Activated CD4-positive, alpha-beta T cell treated with anti-CD3 and anti-CD28 coated beads for 48 hours (primary cell): ENCODE measurements around the gene VPS13C.

Source experiments
- DNase-seq: peaks from one replicate; pipeline ENCODE4 v3.0.0-alpha.2; 2020

The VPS13C gene

DNA sequence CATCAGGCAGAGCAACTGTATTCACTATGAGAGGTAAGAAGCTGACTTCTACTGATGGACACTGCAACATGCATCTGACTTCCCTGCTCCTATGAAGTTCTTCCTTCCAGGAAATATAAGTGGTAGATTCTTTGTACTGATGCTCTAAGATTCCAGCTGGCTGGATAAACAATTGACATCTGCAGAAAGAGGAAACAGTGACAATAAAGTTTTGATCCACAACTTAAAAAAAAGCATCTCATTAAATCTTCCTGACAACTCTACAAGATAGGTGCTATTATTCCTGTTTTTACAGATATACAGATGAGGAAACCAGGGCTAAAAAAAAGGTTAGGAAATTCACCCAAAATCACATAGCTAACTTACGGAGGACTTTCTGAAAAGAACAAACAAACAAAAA, 142.8 kb downstream of the VPS13C start:
- no peak for DNase-seq

DNA sequence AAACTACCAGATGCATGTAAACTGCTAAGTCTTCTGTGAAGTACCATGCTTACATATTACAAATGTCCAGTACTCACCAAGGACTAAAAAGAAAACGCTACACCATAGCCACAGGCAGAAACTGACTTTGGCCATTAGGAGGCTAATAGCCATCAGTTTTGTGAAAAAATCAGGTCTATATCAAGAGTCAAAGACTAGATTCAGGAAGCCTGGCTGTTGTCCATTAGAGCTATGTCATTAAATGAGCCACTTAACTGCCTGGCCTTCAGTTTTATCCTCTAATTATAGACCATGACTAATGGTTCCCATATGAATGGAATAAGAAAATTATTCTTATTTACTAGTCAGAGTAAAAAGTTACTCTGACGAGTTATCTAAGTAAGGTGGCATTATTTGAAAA, 144.1 kb downstream of the VPS13C start:
- no peak for DNase-seq

DNA sequence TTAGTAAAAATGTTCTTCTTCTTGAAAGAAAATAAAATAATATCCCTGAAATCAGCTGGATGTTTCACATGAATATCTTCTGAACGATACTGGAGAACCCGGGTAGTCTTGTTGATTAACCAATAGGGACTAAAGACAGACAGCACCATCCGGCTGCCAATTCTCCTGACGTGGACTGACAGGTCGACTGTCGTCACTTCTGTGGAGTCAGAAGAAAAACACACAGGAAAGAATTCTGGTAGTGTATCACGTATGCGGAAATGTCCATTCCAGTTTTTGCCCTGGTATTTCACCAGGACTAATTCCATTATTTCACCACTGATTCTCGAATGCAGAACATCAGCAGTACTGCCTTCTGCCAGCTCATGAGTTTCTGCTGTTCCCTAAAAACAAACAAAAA, 144.6 kb downstream of the VPS13C start:
- DNase-seq = no peak

DNA sequence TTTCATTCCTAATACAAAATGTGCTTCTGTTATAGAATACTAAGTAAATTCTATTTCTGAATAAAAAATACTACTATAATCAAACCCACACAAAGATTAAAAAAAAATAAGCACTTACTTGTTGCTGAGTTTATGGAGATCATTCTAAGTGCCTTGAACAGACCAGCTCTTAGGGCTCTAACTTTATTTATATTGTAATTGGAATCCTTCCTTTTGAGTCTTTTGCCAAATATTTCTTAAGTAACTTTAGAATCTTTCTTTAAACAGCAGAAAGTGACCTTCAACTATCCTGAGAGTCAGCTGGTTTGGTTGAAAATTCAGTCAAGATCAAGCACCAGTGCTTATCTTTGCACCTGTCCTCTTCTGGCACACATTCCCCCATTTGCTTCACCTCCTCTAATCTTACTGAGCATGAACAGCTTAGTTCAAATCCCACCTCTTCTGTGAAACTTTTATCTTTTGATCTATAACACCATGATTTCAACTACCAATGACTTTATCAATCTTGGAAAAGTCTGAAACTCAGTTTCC, 149.3 kb downstream of the VPS13C start:
- DNase-seq = no peak

DNA sequence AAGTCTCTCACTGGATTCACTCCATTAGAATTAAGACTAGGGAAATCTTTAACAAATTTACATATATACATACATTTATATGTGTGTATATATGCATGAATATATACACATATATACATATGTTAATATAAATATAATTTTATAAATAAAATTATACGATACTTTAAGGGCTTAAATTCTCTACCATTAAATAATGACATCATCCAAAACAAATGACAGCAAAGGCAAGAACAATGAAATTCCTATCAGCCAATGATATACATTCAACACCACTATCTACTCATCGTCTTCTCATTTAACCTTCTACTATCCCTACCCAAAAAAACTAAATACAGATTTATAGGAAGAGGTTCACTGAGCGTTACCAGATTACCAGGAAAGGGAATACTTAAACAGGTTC, 152.0 kb downstream of the VPS13C start:
- DNase-seq = no peak

DNA sequence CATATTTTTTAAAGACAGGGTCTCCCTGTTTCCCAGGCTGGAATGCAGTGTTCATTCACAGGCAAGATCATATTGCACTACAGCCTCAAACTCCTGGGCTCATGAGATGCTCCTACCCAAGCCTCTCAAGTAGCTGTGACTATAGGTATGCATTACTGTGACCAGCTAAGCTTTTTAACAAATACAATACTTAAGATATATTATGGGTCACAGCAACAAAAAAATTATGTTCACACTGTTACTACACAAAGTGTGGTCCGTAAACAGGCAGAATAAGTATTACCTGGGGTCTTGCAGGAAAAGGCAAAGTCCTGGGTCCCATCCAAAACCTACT, 152.5 kb downstream of the VPS13C start:
- DNase-seq = no peak

DNA sequence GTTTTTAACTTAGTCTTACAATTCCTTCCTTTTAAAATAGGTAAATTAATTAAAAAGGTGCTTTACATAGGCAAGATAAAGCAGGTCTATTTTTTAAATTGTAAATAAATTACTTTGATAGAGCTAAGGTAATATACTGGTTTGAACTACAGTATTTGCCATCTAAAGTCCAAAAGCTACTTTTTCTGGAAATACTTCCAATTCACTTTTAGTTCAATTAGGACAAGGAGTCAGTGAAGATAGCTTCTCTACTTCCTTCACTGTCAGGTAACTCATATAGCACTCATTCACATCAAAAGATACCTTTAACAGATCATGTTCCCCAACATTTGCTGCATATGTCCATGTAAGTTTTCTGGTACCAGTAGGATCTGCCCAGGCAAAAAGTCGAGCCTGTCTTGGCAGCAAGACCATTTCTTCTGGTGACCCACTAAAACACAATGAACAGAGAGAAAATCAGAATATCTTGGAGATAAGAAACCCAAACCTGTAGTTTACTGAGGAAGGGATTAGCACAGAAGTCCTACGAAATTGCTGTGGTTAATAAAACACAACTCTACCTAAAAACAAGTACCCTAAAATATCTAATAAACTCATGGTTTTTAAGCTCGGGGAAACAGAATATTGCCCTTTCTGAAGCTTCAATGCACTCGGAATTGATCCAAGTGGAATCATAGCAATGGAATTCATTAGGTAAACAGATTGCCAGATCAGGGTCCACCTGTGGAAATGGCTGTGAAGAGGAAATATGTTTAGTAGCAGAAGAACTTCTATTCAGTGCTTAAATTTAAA, 153.1 kb downstream of the VPS13C start:
- no peak for DNase-seq

DNA sequence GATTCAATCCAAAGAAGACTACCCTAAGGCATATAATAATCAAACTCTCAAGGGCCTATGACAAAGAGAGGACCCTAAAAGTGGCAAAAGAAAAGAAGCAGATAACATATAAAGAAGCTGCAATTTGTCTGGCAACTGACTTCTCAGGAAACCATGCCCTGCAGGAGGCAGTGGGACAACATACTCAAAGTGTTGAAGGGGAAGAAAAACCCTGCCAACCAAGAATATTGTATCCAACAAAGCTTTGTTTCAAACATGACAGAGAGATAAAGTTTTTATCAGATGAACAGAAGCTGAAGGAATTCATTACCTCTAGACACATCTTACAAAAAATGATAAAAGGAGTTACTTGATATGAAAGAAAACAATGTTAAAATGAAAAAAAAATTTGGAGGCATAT, 167.1 kb downstream of the VPS13C start:
- DNase-seq = no peak

DNA sequence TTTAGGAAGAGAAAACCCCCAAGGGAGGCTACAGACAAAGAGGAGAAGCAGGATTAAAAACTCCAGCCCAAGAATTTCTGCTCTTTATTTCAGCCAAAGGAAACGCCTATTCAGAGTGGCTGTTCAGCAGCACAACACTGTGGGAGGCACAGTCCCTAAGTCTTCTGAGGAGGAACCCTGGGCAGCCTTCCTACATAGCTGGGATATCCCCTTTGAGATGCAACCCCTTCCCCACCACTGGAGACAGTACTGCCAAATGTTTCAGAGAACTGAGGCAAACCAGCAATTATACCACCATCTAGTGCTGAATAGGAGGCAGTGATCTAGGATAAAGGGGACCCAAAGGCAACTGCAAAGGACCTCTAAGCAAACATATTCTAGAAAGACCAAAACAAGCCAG, 168.1 kb downstream of the VPS13C start:
- no peak for DNase-seq

DNA sequence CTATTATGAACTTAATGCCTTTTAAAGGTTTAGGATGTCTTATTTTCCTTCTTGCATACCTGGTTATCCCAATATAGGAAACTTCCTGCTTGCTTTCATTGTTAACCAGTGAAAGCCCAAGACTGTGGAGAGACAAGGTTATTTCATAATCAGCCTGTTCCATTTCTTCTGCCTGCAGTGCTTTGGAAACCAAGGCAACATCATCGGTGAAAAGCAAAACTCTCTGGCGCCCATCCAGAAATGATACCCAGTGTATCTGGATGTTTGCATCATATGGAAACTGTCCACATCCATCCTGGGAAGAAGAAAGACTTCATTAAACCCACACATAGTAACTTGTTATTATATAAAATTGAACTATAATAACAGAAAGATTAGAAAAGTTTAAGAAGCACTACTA, 170.1 kb downstream of the VPS13C start:
- no peak for DNase-seq

DNA sequence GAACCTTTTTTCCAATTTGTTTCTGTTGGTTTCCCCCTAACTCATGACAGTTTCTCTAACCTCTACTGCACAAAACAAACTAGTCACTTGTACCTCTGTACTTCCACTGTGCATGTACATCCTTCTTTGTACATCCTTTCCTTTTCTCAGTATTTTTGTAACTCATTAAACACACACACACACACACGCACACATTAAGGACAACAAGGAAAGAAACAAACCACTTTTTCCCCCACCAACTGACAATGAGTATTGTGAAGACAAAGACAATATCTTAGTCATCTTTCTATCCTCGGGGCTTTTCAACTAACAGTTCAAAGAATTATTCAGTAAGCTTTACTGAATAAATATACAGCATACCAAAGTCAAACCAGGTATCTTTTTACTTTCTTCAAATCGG, 170.5 kb downstream of the VPS13C start:
- DNase-seq = no peak

DNA sequence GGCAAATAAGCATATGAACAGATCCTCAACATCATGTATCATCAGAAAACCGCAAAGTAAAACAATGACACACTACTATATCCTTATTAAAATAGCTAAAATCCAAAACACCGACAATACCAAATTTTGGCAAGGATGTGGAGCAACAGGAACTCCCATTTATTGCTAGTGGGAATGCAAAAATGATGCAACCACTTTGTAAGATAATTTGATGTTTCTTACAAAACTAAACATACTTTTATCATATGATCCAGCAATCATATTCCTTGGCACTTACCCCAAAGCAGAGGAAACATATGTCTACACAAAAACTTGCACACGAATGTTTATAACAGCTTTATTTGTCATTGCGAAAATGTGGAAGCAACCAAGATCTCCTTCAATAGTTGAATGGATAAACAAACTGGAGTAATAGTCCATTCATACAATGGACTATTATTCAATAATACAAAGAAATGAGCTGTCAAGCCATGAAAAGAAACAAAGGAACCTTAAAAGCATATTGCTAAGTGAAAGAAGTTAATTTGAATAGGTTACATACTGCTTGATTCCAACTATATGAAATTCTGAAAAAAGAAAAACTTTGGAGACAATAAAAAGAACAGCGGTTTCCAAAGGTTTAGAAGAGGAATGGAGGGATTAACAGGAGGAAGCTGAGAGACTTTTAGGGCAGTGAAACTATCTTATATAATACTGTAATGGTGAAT, 172.0 kb downstream of the VPS13C start:
- no peak for DNase-seq

DNA sequence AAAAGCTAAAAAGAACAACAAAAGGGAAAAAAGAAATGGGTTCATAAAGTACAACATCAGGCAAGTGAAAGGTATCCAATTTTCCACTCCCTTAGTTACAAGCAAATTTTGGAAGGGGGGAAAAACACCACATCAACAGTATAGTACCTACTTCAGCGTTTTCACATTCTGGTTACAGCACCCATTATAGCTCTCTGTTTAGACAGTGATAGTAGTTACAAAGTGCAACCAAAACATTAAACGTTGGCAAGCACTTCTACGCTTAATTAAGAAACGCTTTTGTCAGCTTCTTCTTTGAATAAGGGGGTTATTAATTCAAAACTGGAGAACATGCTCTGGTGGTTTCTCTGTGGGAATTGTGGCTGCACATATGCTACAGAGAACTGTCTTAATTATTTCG, 180.2 kb downstream of the VPS13C start:
- DNase-seq = no peak

DNA sequence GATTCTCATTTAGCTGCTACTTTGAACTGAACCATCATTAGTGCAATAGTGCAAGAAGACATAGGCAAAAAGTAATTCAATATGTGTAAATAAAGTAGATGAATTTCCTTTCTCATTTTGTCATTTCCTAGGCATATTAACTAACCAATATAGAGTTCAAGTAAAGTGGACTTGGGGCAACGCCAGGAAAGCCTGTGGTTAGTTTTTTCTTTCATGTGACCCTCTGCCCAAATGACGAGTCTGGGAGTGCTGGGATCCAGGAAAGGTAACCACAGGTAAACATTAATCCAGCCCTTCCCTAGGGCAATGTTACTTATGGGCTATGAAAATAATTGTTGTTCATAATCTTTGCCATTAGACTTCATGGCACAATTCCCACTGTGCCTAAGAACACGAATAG, 181.0 kb downstream of the VPS13C start:
- no peak for DNase-seq

DNA sequence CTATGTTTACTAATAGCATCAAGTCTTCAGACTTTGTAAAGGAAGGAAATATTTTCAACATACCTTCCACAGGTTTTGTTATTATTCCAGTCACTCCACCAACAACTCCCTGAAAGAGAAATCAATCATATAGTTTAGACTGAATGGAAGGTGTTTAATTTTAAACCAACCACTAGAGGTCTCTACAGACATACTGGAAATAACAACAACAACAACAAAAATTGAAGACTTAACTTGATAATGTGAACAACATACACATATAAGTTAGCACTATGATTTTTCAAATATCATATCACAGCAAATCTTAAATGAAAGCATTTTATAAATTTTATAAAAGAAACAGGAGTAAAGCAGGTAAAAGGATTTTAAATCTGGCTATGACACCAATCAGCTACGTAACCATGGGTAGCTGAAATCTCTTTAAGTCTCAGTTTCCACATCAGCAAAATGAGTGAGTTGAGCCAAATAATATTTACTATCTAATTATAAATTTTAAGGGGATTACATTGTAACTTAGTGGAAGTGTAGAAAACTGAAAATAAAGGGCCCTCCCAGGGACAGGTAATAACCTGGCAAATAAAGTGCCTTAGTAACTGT, 188.2 kb downstream of the VPS13C start:
- DNase-seq = no peak

DNA sequence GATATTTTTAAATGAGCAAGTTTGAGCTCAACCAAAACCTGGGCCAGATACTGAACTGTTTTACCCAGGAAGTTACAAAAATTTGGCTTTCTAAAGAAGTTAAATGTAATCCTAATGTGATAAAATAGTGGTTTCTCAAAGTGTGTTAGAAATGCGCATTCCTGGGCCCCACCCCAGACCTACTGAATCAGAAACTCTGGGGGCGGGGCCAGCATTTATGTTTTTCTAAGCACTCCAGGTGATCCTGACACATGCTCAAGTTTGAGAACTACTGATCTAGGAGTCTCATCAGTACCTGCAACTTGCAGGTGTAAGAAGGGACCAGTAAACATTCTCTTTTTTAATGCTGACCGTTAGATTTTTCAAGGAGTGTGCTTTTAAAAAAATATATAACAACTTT, 190.6 kb downstream of the VPS13C start:
- no peak for DNase-seq

DNA sequence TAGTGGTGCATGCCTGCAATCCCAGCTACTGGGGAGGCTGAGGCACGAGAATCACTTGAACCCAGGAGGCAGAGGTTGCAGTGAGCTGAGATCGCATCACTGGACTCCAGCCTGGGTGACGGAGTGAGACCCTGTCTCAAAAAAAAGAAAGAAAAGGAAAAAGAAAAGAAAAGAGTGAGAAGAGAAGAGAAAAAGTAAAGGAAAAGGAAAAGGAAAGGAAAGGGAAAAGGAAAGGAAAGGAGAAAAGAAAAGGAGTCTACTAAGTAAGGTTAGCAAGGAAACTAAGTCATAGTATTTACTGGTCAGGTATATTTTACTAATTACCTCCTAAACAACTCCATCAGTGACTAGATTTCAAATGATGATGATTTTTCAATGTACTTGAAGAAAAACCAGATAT, 198.3 kb downstream of the VPS13C start:
- DNase-seq = no peak

DNA sequence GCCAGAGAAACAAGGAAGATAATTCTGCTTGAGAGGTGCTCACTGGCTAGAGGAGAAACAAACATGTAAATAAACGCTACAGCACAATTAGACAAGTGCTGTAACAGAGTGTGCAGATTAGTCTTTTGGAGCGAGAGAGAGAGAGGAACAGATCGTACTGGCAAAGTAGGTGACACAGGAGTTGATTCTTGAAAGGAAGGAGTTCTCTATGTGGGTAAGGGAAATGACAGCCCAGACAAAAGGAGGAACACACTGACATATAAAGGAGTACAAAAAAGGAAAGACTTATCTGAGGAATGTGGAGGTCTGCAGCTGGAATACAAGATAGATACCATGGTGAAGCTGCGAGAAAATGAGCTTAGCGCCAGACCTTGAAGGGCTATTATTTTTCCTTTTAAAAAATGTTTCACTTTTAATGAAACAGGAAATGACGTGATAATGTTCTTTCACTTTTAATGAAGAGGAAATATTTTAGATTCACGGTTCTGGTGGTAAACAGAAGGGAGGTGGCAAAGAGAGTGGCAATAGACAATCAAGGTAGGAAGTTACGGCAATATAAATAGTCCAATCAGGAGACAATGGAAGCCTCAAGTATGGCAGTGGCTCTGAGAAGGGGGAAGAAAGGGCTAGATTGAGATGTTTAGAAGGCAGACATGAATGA, 202.9 kb downstream of the VPS13C start:
- DNase-seq = no peak

DNA sequence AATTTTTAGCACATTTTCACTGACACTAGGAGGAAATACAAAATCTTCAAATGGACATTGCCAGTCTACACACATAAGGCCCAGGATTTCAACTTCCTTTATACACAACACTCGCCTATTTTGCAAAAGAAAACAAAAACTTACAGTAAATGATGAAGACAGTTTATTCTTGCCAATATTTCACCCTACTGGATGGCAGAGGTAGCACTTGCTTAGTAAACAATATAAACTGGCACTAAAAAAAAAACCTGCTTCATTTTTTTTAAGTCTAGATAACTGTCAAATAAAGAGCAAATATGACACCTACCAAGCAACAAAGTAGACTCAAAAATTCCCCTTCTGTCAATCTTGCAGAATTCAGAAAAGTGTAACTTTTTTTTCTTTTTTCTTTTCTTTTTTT, 204.0 kb downstream of the VPS13C start:
- DNase-seq = no peak

DNA sequence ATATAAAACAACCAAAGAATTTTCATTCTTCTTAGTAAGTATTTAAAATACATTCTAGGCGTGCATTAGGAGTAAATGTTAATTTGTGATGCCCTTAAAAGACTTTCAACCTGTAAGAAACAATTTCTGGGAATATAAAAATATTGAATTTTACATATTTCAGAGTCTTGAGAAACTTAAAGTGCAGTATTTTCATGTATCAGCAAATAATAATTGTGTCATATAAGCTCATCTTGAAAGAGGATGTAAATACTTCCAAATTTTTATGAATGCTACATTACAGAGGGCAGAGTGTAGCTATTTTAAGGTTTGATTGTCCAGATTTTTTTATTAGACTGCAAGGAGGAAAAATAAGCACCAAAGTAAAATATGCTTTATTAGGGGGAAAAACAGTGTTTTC, 207.1 kb downstream of the VPS13C start:
- DNase-seq = no peak

DNA sequence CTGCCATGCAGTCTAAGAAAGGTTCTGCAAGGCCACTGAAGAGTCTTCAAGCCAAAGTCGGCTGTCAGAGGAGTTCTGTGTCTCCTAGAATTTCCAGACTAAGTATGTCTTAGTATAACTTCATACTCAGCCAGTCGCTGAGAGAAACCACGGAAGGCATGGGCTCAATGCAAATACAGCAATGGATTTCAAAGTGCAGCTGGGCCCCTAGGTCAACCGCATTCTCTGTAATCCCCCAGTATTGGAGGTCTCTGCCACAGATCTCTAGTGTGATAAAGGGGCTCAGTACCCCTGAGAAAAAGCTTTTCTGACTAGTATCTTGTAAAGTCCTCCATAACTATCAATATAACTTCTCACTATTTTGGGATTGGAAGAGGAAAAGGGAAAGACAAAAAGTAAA, 208.3 kb downstream of the VPS13C start:
- DNase-seq = no peak

DNA sequence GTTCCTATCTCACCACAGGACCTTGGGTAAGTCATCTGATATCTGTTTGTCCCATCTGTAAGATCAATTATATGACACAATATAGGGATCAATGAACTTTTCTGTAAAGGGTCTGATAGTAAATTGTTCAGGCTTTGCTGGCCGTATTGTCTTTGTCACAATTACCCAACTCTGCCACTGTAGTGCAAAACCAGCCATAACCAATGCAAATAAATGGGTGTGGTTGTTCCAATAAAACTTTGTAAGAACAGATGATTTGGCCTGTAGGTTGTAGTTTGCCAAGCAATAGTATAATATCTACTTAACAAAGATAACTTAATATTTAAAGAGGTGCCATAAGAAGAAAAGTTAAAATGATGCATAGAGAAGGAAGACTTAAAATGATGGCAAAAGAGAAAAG, 210.8 kb downstream of the VPS13C start:
- no peak for DNase-seq

DNA sequence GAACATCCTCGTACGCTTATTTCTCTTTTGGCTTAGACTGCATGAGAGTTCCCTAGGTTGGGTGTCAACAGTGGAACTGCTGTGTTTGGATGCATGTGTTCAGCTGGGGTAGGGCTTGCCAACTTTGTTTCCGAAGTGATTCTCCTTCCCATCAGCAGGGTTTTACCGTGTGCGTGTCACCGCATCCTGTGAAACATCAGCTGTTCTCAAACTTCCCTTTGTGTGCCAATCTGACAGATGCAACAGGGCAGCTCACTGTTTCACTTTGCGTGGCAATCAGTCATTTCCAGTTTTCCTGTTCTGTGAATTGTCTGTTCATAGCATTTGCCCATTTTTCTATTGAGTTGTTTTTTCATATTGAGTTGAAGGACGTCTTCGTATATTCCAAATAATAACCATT, 218.8 kb downstream of the VPS13C start:
- no peak for DNase-seq

DNA sequence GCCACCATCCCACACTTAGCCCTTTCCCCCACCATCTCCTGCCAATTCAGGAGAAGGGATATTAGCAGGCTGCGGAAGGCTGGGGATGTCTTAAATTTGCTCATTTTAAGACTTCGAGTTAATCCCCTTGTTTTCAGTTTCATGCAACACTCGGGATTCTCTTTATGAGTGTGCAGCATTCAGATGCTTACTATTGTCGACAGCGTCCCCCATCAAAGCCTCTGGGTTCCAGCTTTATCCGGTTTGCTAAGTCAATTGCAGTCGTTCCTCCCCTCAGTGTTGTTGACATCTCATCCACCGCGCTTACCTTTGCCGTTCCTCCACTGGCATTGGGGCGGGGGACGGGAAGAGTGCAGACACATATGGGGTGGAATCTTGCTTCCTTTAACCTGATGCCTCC, 220.2 kb downstream of the VPS13C start:
- DNase-seq = no peak
